ENCODE data around the gene HDAC1.

HDAC1 gene

GRCh38 chr1:32377541-32378220 lies 85.8 kb downstream of the HDAC1 start:
- DNase-seq: no peak

- DNase-seq: no peak
Measured at GRCh38 chr1:32380057-32380456, 88.2 kb downstream of the HDAC1 start.
